ENCODE results near the gene TMEM132D.
"Not testable (repeated sequence)": the region's sequence is repeated elsewhere in the genome, so short reads cannot be mapped to it uniquely, and the experiment has no call there.

TMEM132D gene

DNA sequence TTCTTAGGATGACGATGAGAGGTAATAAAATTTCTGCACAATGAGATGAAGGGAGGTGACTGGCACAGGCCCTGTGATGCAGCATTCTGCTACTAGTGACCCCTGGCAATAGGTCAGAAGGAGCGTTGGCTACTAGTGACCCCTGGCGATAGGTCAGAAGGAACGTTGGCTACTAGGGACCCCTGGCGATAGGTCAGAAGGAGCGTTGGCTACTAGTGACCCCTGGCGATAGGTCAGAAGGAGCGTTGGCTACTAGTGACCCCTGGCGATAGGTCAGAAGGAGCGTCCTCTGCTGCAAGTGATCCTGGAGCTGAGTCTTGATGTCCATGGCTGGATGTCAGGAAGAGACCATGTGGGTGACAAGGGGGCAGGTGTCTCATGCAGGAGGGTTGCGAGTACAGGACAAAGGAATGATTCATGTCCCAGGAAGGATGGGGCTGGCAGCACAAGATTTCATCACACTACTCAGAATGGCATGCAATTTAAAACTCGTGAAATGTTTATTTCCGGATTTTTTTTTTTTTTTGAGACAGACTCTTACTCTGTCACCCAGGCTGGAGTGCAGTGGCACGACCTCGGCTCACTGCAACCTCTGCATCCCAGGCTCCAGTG, 365.0 kb downstream of the TMEM132D start:
- H2BK15ac ChIP-seq (ENCODE audit: low read depth, poor library complexity, severe bottlenecking); H3K9me3 ChIP-seq (ENCODE audit: control insufficient read depth, low read length); H2BK120ac ChIP-seq (ENCODE audit: low read depth, low read length); H3K4me1 ChIP-seq (ENCODE audit: control insufficient read depth, insufficient read depth, low read depth, low read length); H3K9ac ChIP-seq (ENCODE audit: low read length); H2BK5ac ChIP-seq (ENCODE audit: low read depth, low read length, poor library complexity, severe bottlenecking); H3K36me3 ChIP-seq (ENCODE audit: control insufficient read depth in 1 of 2, insufficient read depth in 2 of 2, low read depth in 1 of 2, low read length in 2 of 2); H3K14ac ChIP-seq (ENCODE audit: low read length in 2 of 2); H4K8ac ChIP-seq (ENCODE audit: low read length); H2AK5ac ChIP-seq (ENCODE audit: low read length, severe bottlenecking); H4K91ac ChIP-seq (ENCODE audit: low read length); H3K79me1 ChIP-seq (replicated peaks; ENCODE audit: low read length, poor library complexity, severe bottlenecking); H2AFZ ChIP-seq (ENCODE audit: low read depth, low read length); H3K18ac ChIP-seq (ENCODE audit: low read depth in 1 of 2, low read length in 2 of 2); H2BK12ac ChIP-seq (ENCODE audit: low read length in 2 of 2); H3K4ac ChIP-seq (ENCODE audit: low read depth in 1 of 2, low read length in 2 of 2); H3K4me3 ChIP-seq (ENCODE audit: insufficient read depth in 1 of 2, low read depth in 1 of 2, low read length in 2 of 2); H3K4me2 ChIP-seq (ENCODE audit: low read length, poor library complexity, severe bottlenecking); H3K23ac ChIP-seq (ENCODE audit: low read length in 2 of 2); DNase-seq; H3K27me3 ChIP-seq (ENCODE audit: control insufficient read depth in 1 of 2, insufficient read depth in 1 of 2, low read length in 2 of 2); H3K27ac ChIP-seq (ENCODE audit: low read length, poor library complexity, severe bottlenecking): not testable (repeated sequence)
- whole genome bisulfite sequencing: 89% methylated on average over 15 of the region's 15 CpGs

DNA sequence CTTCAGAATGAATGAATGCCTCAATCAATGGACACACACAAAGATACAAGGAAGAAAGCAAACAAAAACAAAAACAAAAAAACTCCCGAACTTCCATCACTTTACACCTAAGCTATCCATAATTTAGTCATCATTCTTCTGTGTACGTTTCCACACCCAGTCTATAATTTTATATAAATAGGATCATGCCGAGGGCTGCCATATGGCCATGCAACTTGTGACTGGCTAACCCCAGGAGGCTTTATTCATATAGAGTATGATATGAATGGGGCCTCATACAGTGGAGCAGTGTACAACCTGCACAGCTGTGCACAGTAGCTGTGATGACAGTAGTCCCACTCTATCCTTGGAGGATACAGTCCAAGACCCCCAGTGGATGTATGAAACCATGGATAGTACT, 365.7 kb downstream of the TMEM132D start:
- WGBS: 75% methylated on average over 2 of the region's 3 CpGs

DNA sequence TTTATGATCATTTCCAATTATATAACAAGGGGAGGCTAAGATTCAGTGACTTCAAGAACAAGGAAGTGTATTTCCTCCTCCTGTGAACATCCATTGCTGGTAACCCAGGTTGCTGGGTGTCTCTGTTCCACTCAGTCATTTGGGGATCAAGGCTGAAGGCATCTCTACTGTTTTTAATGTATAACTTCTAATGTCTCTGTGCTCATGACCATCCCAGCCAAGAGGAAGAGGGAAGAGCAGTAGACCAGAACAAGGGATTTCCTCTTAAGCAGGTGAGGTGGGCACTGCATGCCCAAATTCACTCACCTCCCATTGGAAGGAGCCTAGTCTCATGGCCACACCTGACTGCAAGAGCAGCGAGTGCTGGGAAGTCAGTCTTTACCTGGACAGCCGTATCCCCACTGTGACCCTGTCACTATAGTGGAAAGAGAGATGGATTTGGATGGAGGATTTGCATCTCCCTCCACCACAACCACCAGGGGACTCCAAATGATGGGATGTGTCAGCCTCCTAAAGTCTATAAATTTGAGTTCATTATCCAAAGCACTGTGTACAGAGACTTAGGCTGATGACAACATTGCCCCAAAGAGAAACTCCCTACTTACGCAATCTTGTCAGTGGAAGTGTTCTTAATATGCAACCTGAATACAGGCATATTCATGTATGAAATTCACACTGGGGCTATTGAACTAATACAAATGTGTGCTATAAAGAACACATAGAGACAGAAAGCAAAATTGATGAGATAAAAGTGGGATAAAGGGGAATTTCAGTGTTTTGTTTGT, 368.7 kb downstream of the TMEM132D start:
- Histone ChIP-seq H3K27me3 (ENCODE audit: control insufficient read depth in 1 of 2, insufficient read depth in 1 of 2, low read length in 2 of 2) (no peaks in the 10 kb centered on the region), H2AFZ (ENCODE audit: low read depth, low read length) (no peak overlapping the region), H3K4me2 (ENCODE audit: low read length, poor library complexity, severe bottlenecking) (no peak overlapping the region), H3K4me1 (ENCODE audit: control insufficient read depth, insufficient read depth, low read depth, low read length) (peaks cover 6% of the 10 kb centered on the region), H2BK15ac (ENCODE audit: low read depth, poor library complexity, severe bottlenecking) (no peak overlapping the region), H4K91ac (ENCODE audit: low read length) (no peak overlapping the region), H3K9ac (ENCODE audit: low read length) (no peak overlapping the region), H3K36me3 (ENCODE audit: control insufficient read depth in 1 of 2, insufficient read depth in 2 of 2, low read depth in 1 of 2, low read length in 2 of 2) (no peaks in the 10 kb centered on the region), H2BK120ac (ENCODE audit: low read depth, low read length) (no peak overlapping the region), H3K79me1 (replicated peaks; ENCODE audit: low read length, poor library complexity, severe bottlenecking) (no peaks in the 10 kb centered on the region), H3K14ac (ENCODE audit: low read length in 2 of 2) (no peak overlapping the region), H3K23ac (ENCODE audit: low read length in 2 of 2) (no peak overlapping the region), H3K9me3 (ENCODE audit: control insufficient read depth, low read length) (peaks cover 6% of the 10 kb centered on the region), H3K4ac (ENCODE audit: low read depth in 1 of 2, low read length in 2 of 2) (no peak overlapping the region), H3K27ac (ENCODE audit: low read length, poor library complexity, severe bottlenecking) (no peak overlapping the region), H2BK12ac (ENCODE audit: low read length in 2 of 2) (no peak overlapping the region), H3K4me3 (ENCODE audit: insufficient read depth in 1 of 2, low read depth in 1 of 2, low read length in 2 of 2) (no peak overlapping the region), H4K8ac (ENCODE audit: low read length) (no peak overlapping the region), H3K18ac (ENCODE audit: low read depth in 1 of 2, low read length in 2 of 2) (no peak overlapping the region), H2BK5ac (ENCODE audit: low read depth, low read length, poor library complexity, severe bottlenecking) (no peak overlapping the region), H2AK5ac (ENCODE audit: low read length, severe bottlenecking) (no peak overlapping the region)
- DNase-seq: no peak
- WGBS: 100% methylated on average over 2 of the region's 3 CpGs

More for the DNA sequence above, 365.7 kb downstream of the TMEM132D start:
- no peaks in the 10 kb centered on the region for H3K36me3 ChIP-seq (ENCODE audit: control insufficient read depth in 1 of 2, insufficient read depth in 2 of 2, low read depth in 1 of 2, low read length in 2 of 2)
- H2AK5ac ChIP-seq (ENCODE audit: low read length, severe bottlenecking): no peak overlapping the region
- no peak overlapping the region for H4K91ac ChIP-seq (ENCODE audit: low read length)
- H3K79me1 ChIP-seq (replicated peaks; ENCODE audit: low read length, poor library complexity, severe bottlenecking): no peaks in the 10 kb centered on the region
- H3K4ac ChIP-seq (ENCODE audit: low read depth in 1 of 2, low read length in 2 of 2): no peak overlapping the region
- H3K9ac ChIP-seq (ENCODE audit: low read length): no peak overlapping the region
- H3K4me3 ChIP-seq (ENCODE audit: insufficient read depth in 1 of 2, low read depth in 1 of 2, low read length in 2 of 2): no peak overlapping the region
- no peak overlapping the region for H4K8ac ChIP-seq (ENCODE audit: low read length)
- H3K4me1 ChIP-seq (ENCODE audit: control insufficient read depth, insufficient read depth, low read depth, low read length): peaks cover 2% of the 10 kb centered on the region
- no peak for DNase-seq
- no peak overlapping the region for H3K23ac ChIP-seq (ENCODE audit: low read length in 2 of 2)
- no peak overlapping the region for H3K14ac ChIP-seq (ENCODE audit: low read length in 2 of 2)
- H2BK15ac ChIP-seq (ENCODE audit: low read depth, poor library complexity, severe bottlenecking): no peak overlapping the region
- no peak overlapping the region for H2AFZ ChIP-seq (ENCODE audit: low read depth, low read length)
- H2BK120ac ChIP-seq (ENCODE audit: low read depth, low read length): no peak overlapping the region
- no peak overlapping the region for H2BK5ac ChIP-seq (ENCODE audit: low read depth, low read length, poor library complexity, severe bottlenecking)
- H3K27me3 ChIP-seq (ENCODE audit: control insufficient read depth in 1 of 2, insufficient read depth in 1 of 2, low read length in 2 of 2): no peaks in the 10 kb centered on the region
- no peak overlapping the region for H3K4me2 ChIP-seq (ENCODE audit: low read length, poor library complexity, severe bottlenecking)
- H3K27ac ChIP-seq (ENCODE audit: low read length, poor library complexity, severe bottlenecking): no peak overlapping the region
- no peak overlapping the region for H3K18ac ChIP-seq (ENCODE audit: low read depth in 1 of 2, low read length in 2 of 2)
- H2BK12ac ChIP-seq (ENCODE audit: low read length in 2 of 2): no peak overlapping the region
- H3K9me3 ChIP-seq (ENCODE audit: control insufficient read depth, low read length): peaks cover 6% of the 10 kb centered on the region

DNA sequence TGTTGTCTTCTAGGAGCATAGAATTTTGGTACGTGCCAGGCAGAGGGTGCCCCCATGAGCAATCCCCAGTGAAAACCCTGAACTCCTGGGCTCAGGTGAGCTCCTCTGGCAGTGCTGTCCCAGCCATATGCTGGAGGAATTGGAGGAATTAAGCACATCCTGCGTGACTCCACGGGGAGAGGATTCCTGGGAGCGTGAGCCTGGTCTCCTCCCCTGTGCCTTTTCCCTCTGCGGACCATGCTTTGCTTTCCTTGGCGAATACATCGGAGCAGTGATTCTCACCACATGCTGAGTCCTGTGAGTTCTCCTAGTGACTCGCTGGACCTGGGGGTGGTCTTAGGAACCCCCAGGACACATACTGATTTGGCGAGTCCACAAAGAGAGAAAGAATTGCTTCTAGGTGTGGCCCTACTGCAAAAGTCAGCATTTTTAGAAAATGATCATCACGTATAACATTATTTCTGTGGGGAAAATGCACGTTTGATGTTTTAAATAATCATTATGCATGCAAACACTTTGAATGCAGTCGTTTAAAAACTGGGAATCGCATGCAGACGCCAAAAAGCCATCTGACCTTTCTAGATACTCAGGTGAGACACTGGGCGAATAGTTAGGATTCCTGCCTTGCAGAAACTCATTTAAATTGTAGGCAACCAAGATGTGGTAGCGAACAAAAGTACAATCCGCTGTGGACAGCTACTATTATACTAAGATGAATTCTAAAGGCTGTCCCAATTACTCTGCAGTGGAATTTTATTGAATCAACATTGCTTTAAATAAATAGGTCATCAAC, 370.9 kb downstream of the TMEM132D start:
- H4K8ac ChIP-seq (ENCODE audit: low read length): no peak overlapping the region
- no peak overlapping the region for H2BK12ac ChIP-seq (ENCODE audit: low read length in 2 of 2)
- H3K4me1 ChIP-seq (ENCODE audit: control insufficient read depth, insufficient read depth, low read depth, low read length): peaks cover 4% of the 10 kb centered on the region
- DNase-seq: no peak
- no peaks in the 10 kb centered on the region for H3K36me3 ChIP-seq (ENCODE audit: control insufficient read depth in 1 of 2, insufficient read depth in 2 of 2, low read depth in 1 of 2, low read length in 2 of 2)
- no peak overlapping the region for H2BK120ac ChIP-seq (ENCODE audit: low read depth, low read length)
- no peak overlapping the region for H2BK15ac ChIP-seq (ENCODE audit: low read depth, poor library complexity, severe bottlenecking)
- no peak overlapping the region for H3K23ac ChIP-seq (ENCODE audit: low read length in 2 of 2)
- H3K4me3 ChIP-seq (ENCODE audit: insufficient read depth in 1 of 2, low read depth in 1 of 2, low read length in 2 of 2): no peak overlapping the region
- no peak overlapping the region for H4K91ac ChIP-seq (ENCODE audit: low read length)
- H2AK5ac ChIP-seq (ENCODE audit: low read length, severe bottlenecking): no peak overlapping the region
- H2AFZ ChIP-seq (ENCODE audit: low read depth, low read length): no peak overlapping the region
- H3K9ac ChIP-seq (ENCODE audit: low read length): no peak overlapping the region
- no peak overlapping the region for H2BK5ac ChIP-seq (ENCODE audit: low read depth, low read length, poor library complexity, severe bottlenecking)
- H3K18ac ChIP-seq (ENCODE audit: low read depth in 1 of 2, low read length in 2 of 2): no peak overlapping the region
- WGBS: 45% methylated on average over 15 of the region's 17 CpGs
- no peak overlapping the region for H3K27ac ChIP-seq (ENCODE audit: low read length, poor library complexity, severe bottlenecking)
- no peak overlapping the region for H3K4ac ChIP-seq (ENCODE audit: low read depth in 1 of 2, low read length in 2 of 2)
- no peak overlapping the region for H3K4me2 ChIP-seq (ENCODE audit: low read length, poor library complexity, severe bottlenecking)
- no peaks in the 10 kb centered on the region for H3K79me1 ChIP-seq (replicated peaks; ENCODE audit: low read length, poor library complexity, severe bottlenecking)
- H3K27me3 ChIP-seq (ENCODE audit: control insufficient read depth in 1 of 2, insufficient read depth in 1 of 2, low read length in 2 of 2): no peaks in the 10 kb centered on the region
- H3K9me3 ChIP-seq (ENCODE audit: control insufficient read depth, low read length): no peaks in the 10 kb centered on the region
- no peak overlapping the region for H3K14ac ChIP-seq (ENCODE audit: low read length in 2 of 2)

Measured in mesenchymal stem cell (in vitro differentiated cells and primary cell).